H1 (cell line): Measurements from ENCODE around the gene ALG5. TPM values are rescaled to one million over a fixed set of nuclear protein-coding genes. Genes with fewer than 3 reads are reported as not detected.
A peak's percentile ranks its signal among the peaks of the same experiment; 100 is the strongest.

Experiments
- CTCF ChIA-PET: fragments of 300-600 bp; sonication (Branson Sonifier 250); formaldehyde crosslinking; loops from one replicate; lab custom pipeline; 2021; ENCODE audit not compliant: partially characterized antibody; lab: Charles Lee
- POLR2A ChIA-PET: fragments of 300-600 bp; sonication (Branson Sonifier 250); formaldehyde crosslinking; loops from one replicate; lab custom pipeline; 2021; ENCODE audit warnings: inconsistent platforms; ENCODE audit not compliant: partially characterized antibody; lab: Charles Lee
- DNase-seq, 2 experiments: peaks; one replicate each; pipeline versions ENCODE4 v3.0.0 to v3.0.0-alpha.2; 2010 to 2022; ENCODE audit warnings: low spot score in 2 of 2, low read depth in 1 of 2, mixed read lengths in 1 of 2
- FAIRE-seq: peaks from 2 replicates; lab custom pipeline; 2011; peaks lifted over from hg19 to GRCh38; lab: Jason Lieb, UNC
- H2AFZ ChIP-seq: 2 replicates; pipeline ENCODE4 v1.8.1; 2012; ENCODE audit warnings: low read length, inconsistent platforms
- H2AK5ac ChIP-seq: 2 replicates; pipeline ENCODE4 v1.6.1; 2013; ENCODE audit warnings: low read depth, low read length
- H2BK120ac ChIP-seq: replicated peaks from 2 replicates; pipeline ENCODE3; 2013; ENCODE audit warnings: low read depth, low read length, inconsistent platforms
- H2BK12ac ChIP-seq: 2 replicates; pipeline ENCODE4 v1.6.1; 2013; ENCODE audit warnings: low read depth, low read length
- H2BK15ac ChIP-seq: 2 replicates; pipeline ENCODE4 v1.6.1; 2013; ENCODE audit warnings: low read length
- H2BK20ac ChIP-seq: 2 replicates; pipeline ENCODE4 v1.6.1; 2013; ENCODE audit warnings: low read length
- H2BK5ac ChIP-seq: 2 replicates; pipeline ENCODE4 v1.6.1; 2013; ENCODE audit warnings: low read depth, low read length
- H3K14ac ChIP-seq: 2 replicates; pipeline ENCODE4 v1.6.1; 2013; ENCODE audit warnings: inconsistent platforms; ENCODE audit not compliant: insufficient read length
- H3K18ac ChIP-seq: 2 replicates; pipeline ENCODE4 v1.6.1; 2013; ENCODE audit warnings: low read length; ENCODE audit errors: extremely low read depth
- H3K23ac ChIP-seq: 2 replicates; pipeline ENCODE4 v1.6.1; 2013; ENCODE audit warnings: inconsistent platforms; ENCODE audit not compliant: insufficient read length
- H3K23me2 ChIP-seq: 2 replicates; pipeline ENCODE4 v1.6.1; 2013; ENCODE audit warnings: low read depth, low read length
- H3K27ac ChIP-seq: 2 replicates; pipeline ENCODE4 v1.6.1; 2011; ENCODE audit warnings: low read depth, low read length, inconsistent platforms
- H3K27me3 ChIP-seq, 4 experiments: replicated peaks in 1 of 4; 1 replicate in 1 of 4; 2 replicates in 3 of 4; pipeline versions ENCODE4 v1.6.1 to v1.8.1; 2011 to 2013; ENCODE audit warnings: low read length in 3 of 4, mild to moderate bottlenecking in 3 of 4, inconsistent platforms in 2 of 4, mixed read lengths in 2 of 4, moderate library complexity in 1 of 4; ENCODE audit not compliant: control insufficient read depth in 3 of 4, insufficient read depth in 3 of 4; ENCODE audit errors: extremely low read depth in 1 of 4
- H3K36me3 ChIP-seq, 4 experiments: 2 replicates each; pipeline versions ENCODE4 v1.6.1 to v1.8.1; 2011 to 2013; ENCODE audit warnings: mild to moderate bottlenecking in 4 of 4, low read length in 3 of 4, moderate library complexity in 2 of 4, control low read depth in 1 of 4, inconsistent platforms in 1 of 4; ENCODE audit not compliant: insufficient read depth in 4 of 4, control insufficient read depth in 2 of 4
- H3K4ac ChIP-seq: replicated peaks from 2 replicates; pipeline ENCODE3; 2013; ENCODE audit warnings: low read length, low read depth, mixed read lengths, inconsistent platforms; ENCODE audit not compliant: insufficient read length
- H3K4me1 ChIP-seq, 4 experiments: replicated peaks in 1 of 4; 1 replicate in 1 of 4; 2 replicates in 3 of 4; pipeline versions ENCODE4 v1.6.1 to v1.8.1; 2011 to 2013; ENCODE audit warnings: low read length in 3 of 4, inconsistent platforms in 2 of 4, mixed read lengths in 1 of 4; ENCODE audit not compliant: insufficient read depth in 4 of 4, control insufficient read depth in 3 of 4
- H3K4me2 ChIP-seq, 2 experiments: 2 replicates each; pipeline versions ENCODE4 v1.6.1 to v1.8.1; 2011 to 2013; ENCODE audit warnings: low read depth in 2 of 2, low read length in 2 of 2, control low read depth in 1 of 2, inconsistent platforms in 1 of 2, mild to moderate bottlenecking in 1 of 2; ENCODE audit not compliant: insufficient read depth in 1 of 2
- H3K4me3 ChIP-seq, 4 experiments: fragments of 200-600, 300-600 bp in 1 of 4; sonication (generic), shearing (Covaris generic), sonication (Bioruptor Twin) in 1 of 4; 2 replicates each; pipeline versions ENCODE4 v1.5.1 to v1.8.1; 2011 to 2016; ENCODE audit warnings: low read length in 4 of 4, low read depth in 3 of 4, control low read depth in 2 of 4, inconsistent platforms in 2 of 4, mild to moderate bottlenecking in 2 of 4, mixed read lengths in 1 of 4, moderate library complexity in 1 of 4; ENCODE audit not compliant: insufficient read depth in 2 of 4; ENCODE audit errors: extremely low read depth in 1 of 4
- H3K56ac ChIP-seq: replicated peaks from 2 replicates; pipeline ENCODE3; 2013; ENCODE audit warnings: low read depth, mild to moderate bottlenecking, mixed read lengths, low read length, inconsistent platforms; ENCODE audit not compliant: insufficient read length
- H3K79me1 ChIP-seq: 2 replicates; pipeline ENCODE4 v1.6.1; 2013; ENCODE audit warnings: low read depth, low read length, control low read depth
- H3K79me2 ChIP-seq, 2 experiments: 2 replicates each; pipeline versions ENCODE4 v1.6.1 to v1.8.1; 2012 to 2013; ENCODE audit warnings: low read length in 2 of 2, mild to moderate bottlenecking in 2 of 2, inconsistent platforms in 1 of 2; ENCODE audit not compliant: insufficient read depth in 2 of 2, control insufficient read depth in 1 of 2
- H3K9ac ChIP-seq, 4 experiments: replicated peaks in 1 of 4; 1 replicate in 1 of 4; 2 replicates in 3 of 4; pipeline versions ENCODE4 v1.6.1 to v1.8.1; 2011 to 2013; ENCODE audit warnings: low read depth in 3 of 4, low read length in 3 of 4, control low read depth in 2 of 4, mild to moderate bottlenecking in 2 of 4, moderate library complexity in 2 of 4, inconsistent platforms in 1 of 4; ENCODE audit errors: extremely low read depth in 1 of 4
- H3K9me3 ChIP-seq, 2 experiments: 2 replicates each; pipeline versions ENCODE4 v1.6.1 to v1.8.1; 2012 to 2013; ENCODE audit warnings: mild to moderate bottlenecking in 2 of 2, moderate library complexity in 2 of 2, control low read depth in 1 of 2, inconsistent platforms in 1 of 2, low read depth in 1 of 2, low read length in 1 of 2, mixed read lengths in 1 of 2; ENCODE audit not compliant: insufficient read depth in 2 of 2
- H4K20me1 ChIP-seq, 2 experiments: replicated peaks in 1 of 2; 2 replicates each; pipeline versions ENCODE3 to v1.8.1; 2011 to 2013; ENCODE audit warnings: inconsistent platforms in 2 of 2, low read length in 2 of 2, mild to moderate bottlenecking in 1 of 2; ENCODE audit not compliant: insufficient read depth in 2 of 2, control insufficient read depth in 1 of 2
- H4K5ac ChIP-seq: 2 replicates; pipeline ENCODE4 v1.6.1; 2013; ENCODE audit warnings: low read length, low read depth, mixed read lengths, inconsistent platforms; ENCODE audit not compliant: insufficient read length
- H4K8ac ChIP-seq: 2 replicates; pipeline ENCODE4 v1.8.0; 2013; ENCODE audit warnings: mild to moderate bottlenecking, moderate library complexity, low read length, inconsistent platforms; ENCODE audit not compliant: insufficient read depth; ENCODE audit errors: extremely low read depth
- H4K91ac ChIP-seq: replicated peaks from 2 replicates; pipeline ENCODE3; 2013; ENCODE audit warnings: low read length, mixed read lengths, inconsistent platforms; ENCODE audit not compliant: insufficient read length
- BACH1 ChIP-seq: IDR thresholded peaks from 2 replicates; pipeline ENCODE4 v1.6.1; 2012; ENCODE audit warnings: low read length, improper control_type of control experiment
- BRCA1 ChIP-seq: IDR thresholded peaks from 2 replicates; pipeline ENCODE4 v1.6.1; 2012; ENCODE audit warnings: low read depth, low read length, improper control_type of control experiment
- GTF2F1 ChIP-seq: IDR thresholded peaks from 2 replicates; pipeline ENCODE4 v1.6.1; 2012; ENCODE audit warnings: low read depth, low read length, improper control_type of control experiment, borderline replicate concordance
- POLR2AphosphoS5 ChIP-seq: IDR thresholded peaks from 2 replicates; pipeline ENCODE4 v1.6.1; 2011; ENCODE audit warnings: low read depth, low read length
- RFX5 ChIP-seq: IDR thresholded peaks from 2 replicates; pipeline ENCODE4 v1.6.1; 2011; ENCODE audit warnings: low read depth, low read length, improper control_type of control experiment, borderline replicate concordance
- SIRT6 ChIP-seq: IDR thresholded peaks from one replicate; pipeline ENCODE4 v1.7.1; 2012; ENCODE audit warnings: low read length, inconsistent platforms
- SP1 ChIP-seq: IDR thresholded peaks from 2 replicates; pipeline ENCODE4 v1.6.1; 2011; ENCODE audit warnings: low read depth, low read length
- WGBS, 2 experiments: shearing (Covaris generic) in 1 of 2; methylation state at CpG; one replicate each; pipeline versions ENCODE4 v1.1.6 to v1.1.7; 2013 to 2015; ENCODE audit warnings: low lambda C conversion rate in 2 of 2, mixed read lengths in 2 of 2, inconsistent platforms in 1 of 2, low coverage in 1 of 2, missing lambda C conversion rate in 1 of 2; ENCODE audit not compliant: insufficient replicate concordance in 2 of 2, insufficient coverage in 1 of 2, insufficient read length in 1 of 2; ENCODE audit errors: extremely low coverage in 1 of 2, missing lambda C conversion rate in 1 of 2; 5-methylcytosine and 5-hydroxymethylcytosine counted together
- polyA plus RNA-seq, 7 experiments: library from polyadenylated mRNA; depleted of rRNA in 3 of 7; stranded (reverse) in 5 of 7; unstranded in 2 of 7; fragments of >200 nt in 5 of 7; fragments of 200-250 nt in 2 of 7; gene quantifications; 1 replicate in 5 of 7; 2 replicates in 1 of 7; 4 replicates in 1 of 7; pipeline versions ENCODE4 v1.2.1 to v1.2.3, GENCODE V29; 2011 to 2013; ENCODE audit warnings: missing spikeins in 2 of 7, mixed read lengths in 2 of 7
- total RNA-seq: library from RNA; stranded (reverse); fragmentation: NEBNext Ultra II Directional; extraction: Animal tissue kit (Norgen Biotek cat#: 25700); gene quantifications from 2 replicates; pipeline ENCODE4 v1.2.1, GENCODE V29; 2021

ALG5 gene
- total and polyA plus RNA-seq, 2 of the 8 experiments (the other 6 are each of a cell fraction or from before 2014, with no cell fraction given): 15.0 to 24.3 TPM

- peaks cover 10% of the 10 kb centered on the region for H3K23me2 ChIP-seq
- no peaks in the 10 kb centered on the region for H3K4me1 ChIP-seq
- H2BK12ac ChIP-seq: no peak overlapping the region; the same call in 1 of the 2 replicates
- TF ChIP-seq BRCA1 (no peak), SP1 (no peak), SIRT6 (no peak), GTF2F1 (no peak), RFX5 (no peak), POLR2AphosphoS5 (no peak), BACH1 (no peak)
- H3K79me1 ChIP-seq: peaks cover 3% of the 10 kb centered on the region; the same call in 1 of the 2 replicates
- no peak overlapping the region for H4K8ac ChIP-seq
- H3K9me3 ChIP-seq: no peaks in the 10 kb centered on the region
- no peak overlapping the region for H2AFZ ChIP-seq
- no peak overlapping the region for H3K4ac ChIP-seq
- peak overlapping the region; percentile 81 to 91 for H3K4me2 ChIP-seq
- no peak overlapping the region for H2BK20ac ChIP-seq
- H3K27me3 ChIP-seq: no peaks in the 10 kb centered on the region
- no peak overlapping the region for H4K91ac ChIP-seq
- peak overlapping the region in 3 of 4 experiments; percentile 92 to 95 (median 93); a peak in 6 of 8 replicates for H3K4me3 ChIP-seq
- no peak overlapping the region for H2BK15ac ChIP-seq
- POLR2A ChIA-PET: interaction anchor here (1.0 to 5.6 kb wide), 3 partner anchors 9 to 705 kb away, joined by 3 to 59 read pairs (median 4); partner anchors contain the start of gene CCDC169
- WGBS, 2 experiments: 75% methylated on average over 3 of the region's 3 CpGs; no CpG with 5 or more reads in 1 of the 2 experiments
- CTCF ChIA-PET: no interaction called here
- no peak overlapping the region for H3K23ac ChIP-seq
- H2AK5ac ChIP-seq: no peak overlapping the region
- H3K14ac ChIP-seq: no peak overlapping the region
- H2BK120ac ChIP-seq: no peak overlapping the region
- H4K20me1 ChIP-seq: no peaks in the 10 kb centered on the region
- no peak overlapping the region for H2BK5ac ChIP-seq
- H3K56ac ChIP-seq: no peak overlapping the region
- peaks cover 4 to 36% of the 10 kb centered on the region in 2 experiments; a peak in 3 of 4 replicates for H3K79me2 ChIP-seq
- no peak overlapping the region; a peak in 1 of 7 replicates for H3K9ac ChIP-seq
- H3K18ac ChIP-seq: no peak overlapping the region
- H3K27ac ChIP-seq: no peak overlapping the region
- no peak overlapping the region for H4K5ac ChIP-seq
- H3K36me3 ChIP-seq: peaks cover 10 to 49% (median 28%) of the 10 kb centered on the region in 4 experiments
- no peak for FAIRE-seq
- DNase-seq: no peak
These were observed 2.7 kb upstream of the ALG5 start for GRCh38 chr13:37001921-37002250.
